Calu3 (cell line): ENCODE data around the gene FNDC7. TPM values are rescaled to one million over a fixed set of nuclear protein-coding genes. Genes with fewer than 3 reads are reported as not detected.

Experiments used
- BruUV-seq: library from RNA; stranded (reverse); fragments of 400-500 nt; replicated peaks from 2 replicates; lab custom pipeline; 2021; lab: Mats Ljungman, UMichigan
- CTCF ChIA-PET: fragments of 300-600 bp; sonication (Branson Sonifier 250); formaldehyde crosslinking; loops from one replicate; lab custom pipeline; 2022; ENCODE audit warnings: antibody characterized with exemption; lab: Charles Lee
- DNase-seq: peaks from one replicate; pipeline ENCODE4 v3.0.0; 2022
- H3K27ac Mint-ChIP-seq: one replicate; pipeline ENCODE4 v1.8.0; 2022; ENCODE audit warnings: mixed read lengths; ENCODE audit not compliant: unreplicated experiment
- H3K27me3 Mint-ChIP-seq: one replicate; pipeline ENCODE4 v1.8.0; 2022; ENCODE audit warnings: mixed read lengths; ENCODE audit not compliant: unreplicated experiment
- H3K36me3 Mint-ChIP-seq: one replicate; pipeline ENCODE4 v1.8.0; 2022; ENCODE audit warnings: mild to moderate bottlenecking, moderate library complexity, mixed read lengths; ENCODE audit not compliant: insufficient read depth, unreplicated experiment
- H3K4me1 Mint-ChIP-seq: one replicate; pipeline ENCODE4 v1.8.0; 2022; ENCODE audit warnings: mild to moderate bottlenecking, low read depth, mixed read lengths; ENCODE audit not compliant: unreplicated experiment
- H3K4me3 Mint-ChIP-seq: one replicate; pipeline ENCODE4 v1.8.0; 2022; ENCODE audit warnings: mild to moderate bottlenecking, low read depth, moderate library complexity, mixed read lengths; ENCODE audit not compliant: unreplicated experiment
- H3K9me3 Mint-ChIP-seq: one replicate; pipeline ENCODE4 v1.8.0; 2022; ENCODE audit warnings: low read depth, mixed read lengths; ENCODE audit not compliant: unreplicated experiment
- CTCF ChIP-seq: fragments of 200-600 bp; IDR thresholded peaks from one replicate; pipeline ENCODE4 v1.8.0; 2022; ENCODE audit warnings: antibody characterized with exemption; ENCODE audit not compliant: unreplicated experiment
- intact Hi-C: fragments of 100-400 bp; cut with micrococcal nuclease; formaldehyde crosslinking; loops from one replicate; pipeline ENCODE4 v1.10.0; 2022; ENCODE audit not compliant: unreplicated experiment
- total RNA-seq: library from RNA; stranded (reverse); gene quantifications from 2 replicates; pipeline ENCODE4 v1.2.3, GENCODE V29; 2022

FNDC7 gene
- total RNA-seq, 1 experiment from 2014 or later: not detected

- no peak for DNase-seq
- H3K36me3 Mint-ChIP-seq: no peaks in the 10 kb centered on the region
- intact Hi-C loops: no loop called here
- no peaks in the 10 kb centered on the region for H3K4me1 Mint-ChIP-seq
- BruUV-seq: no TSS peak
- H3K27me3 Mint-ChIP-seq: no peaks in the 10 kb centered on the region
- no peaks in the 10 kb centered on the region for H3K9me3 Mint-ChIP-seq
- no peak overlapping the region for H3K27ac Mint-ChIP-seq
- TF ChIP-seq CTCF: no peak
- CTCF ChIA-PET: no interaction called here
- H3K4me3 Mint-ChIP-seq: no peak overlapping the region
Measured at GRCh38 chr1:108767115-108767514, 54.4 kb downstream of the FNDC7 start.

GRCh38 chr1:108767708-108768107, 55.0 kb downstream of the FNDC7 start:
- H3K4me1 Mint-ChIP-seq: no peaks in the 10 kb centered on the region
- intact Hi-C loops: no loop called here
- CTCF ChIA-PET: no interaction called here
- H3K27ac Mint-ChIP-seq: no peak overlapping the region
- no TSS peak for BruUV-seq
- no peak for DNase-seq
- TF ChIP-seq CTCF: no peak
- H3K27me3 Mint-ChIP-seq: no peaks in the 10 kb centered on the region
- H3K9me3 Mint-ChIP-seq: no peaks in the 10 kb centered on the region
- no peaks in the 10 kb centered on the region for H3K36me3 Mint-ChIP-seq
- no peak overlapping the region for H3K4me3 Mint-ChIP-seq

GRCh38 chr1:108777839-108778238, 65.1 kb downstream of the FNDC7 start:
- TF ChIP-seq CTCF: no peak
- Mint-ChIP-seq H3K4me3 (no peak overlapping the region), H3K27ac (no peak overlapping the region), H3K36me3 (peaks cover 9% of the 10 kb centered on the region), H3K4me1 (no peaks in the 10 kb centered on the region), H3K27me3 (no peaks in the 10 kb centered on the region), H3K9me3 (no peaks in the 10 kb centered on the region)
- no peak for DNase-seq
- intact Hi-C loops: no loop called here
- CTCF ChIA-PET: no interaction called here
- no TSS peak for BruUV-seq

GRCh38 chr1:108779455-108779854, 66.7 kb downstream of the FNDC7 start:
- no TSS peak for BruUV-seq
- peaks cover 1% of the 10 kb centered on the region for H3K9me3 Mint-ChIP-seq
- H3K36me3 Mint-ChIP-seq: peaks cover 8% of the 10 kb centered on the region
- intact Hi-C loops: no loop called here
- H3K4me3 Mint-ChIP-seq: no peak overlapping the region
- CTCF ChIA-PET: no interaction called here
- H3K27me3 Mint-ChIP-seq: no peaks in the 10 kb centered on the region
- TF ChIP-seq CTCF: no peak
- DNase-seq: no peak
- no peaks in the 10 kb centered on the region for H3K4me1 Mint-ChIP-seq
- no peak overlapping the region for H3K27ac Mint-ChIP-seq
